Breast epithelium (tissue), 3 donors: ENCODE data around the gene KLC1.
"Not testable (repeated sequence)": the region's sequence is repeated elsewhere in the genome, so short reads cannot be mapped to it uniquely, and the experiment has no call there.

Experiments
- POLR2A ChIP-seq: fragments of 450-650 bp; IDR thresholded peaks from one replicate; pipeline ENCODE4 v1.6.1; 2016; ENCODE audit warnings: antibody characterized with exemption, mild to moderate bottlenecking, moderate library complexity
- TF ChIP-seq, protein P1 (sequence below), 3 donors: fragments of 450-650 bp; IDR thresholded peaks; one replicate each; pipeline ENCODE4 v1.5.1; 2016 to 2017; ENCODE audit warnings: antibody characterized with exemption in 3 of 3, mild to moderate bottlenecking in 3 of 3, moderate library complexity in 3 of 3

DNA sequence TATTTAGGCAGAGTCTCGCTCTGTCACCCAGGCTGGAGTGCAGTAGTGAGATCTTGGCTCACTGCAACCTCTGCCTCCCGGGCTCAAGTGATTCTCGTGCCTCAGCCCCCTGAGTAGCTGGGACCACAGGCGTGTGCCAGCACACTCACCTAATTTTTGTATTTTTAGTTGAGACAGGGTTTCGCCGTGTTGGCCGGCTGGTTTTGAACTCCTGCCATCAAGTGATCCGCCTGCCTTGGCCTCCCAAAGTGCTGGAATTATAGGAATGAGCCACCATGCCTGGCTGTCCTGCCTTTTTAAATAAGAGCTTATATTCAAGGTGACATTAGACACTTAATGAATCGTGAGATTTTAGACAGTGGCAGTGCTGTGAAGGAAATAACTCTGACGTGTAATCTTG lies 24.3 kb downstream of the KLC1 start:
- TF ChIP-seq POLR2A: not testable (repeated sequence)
- TF ChIP-seq, protein P1, sequence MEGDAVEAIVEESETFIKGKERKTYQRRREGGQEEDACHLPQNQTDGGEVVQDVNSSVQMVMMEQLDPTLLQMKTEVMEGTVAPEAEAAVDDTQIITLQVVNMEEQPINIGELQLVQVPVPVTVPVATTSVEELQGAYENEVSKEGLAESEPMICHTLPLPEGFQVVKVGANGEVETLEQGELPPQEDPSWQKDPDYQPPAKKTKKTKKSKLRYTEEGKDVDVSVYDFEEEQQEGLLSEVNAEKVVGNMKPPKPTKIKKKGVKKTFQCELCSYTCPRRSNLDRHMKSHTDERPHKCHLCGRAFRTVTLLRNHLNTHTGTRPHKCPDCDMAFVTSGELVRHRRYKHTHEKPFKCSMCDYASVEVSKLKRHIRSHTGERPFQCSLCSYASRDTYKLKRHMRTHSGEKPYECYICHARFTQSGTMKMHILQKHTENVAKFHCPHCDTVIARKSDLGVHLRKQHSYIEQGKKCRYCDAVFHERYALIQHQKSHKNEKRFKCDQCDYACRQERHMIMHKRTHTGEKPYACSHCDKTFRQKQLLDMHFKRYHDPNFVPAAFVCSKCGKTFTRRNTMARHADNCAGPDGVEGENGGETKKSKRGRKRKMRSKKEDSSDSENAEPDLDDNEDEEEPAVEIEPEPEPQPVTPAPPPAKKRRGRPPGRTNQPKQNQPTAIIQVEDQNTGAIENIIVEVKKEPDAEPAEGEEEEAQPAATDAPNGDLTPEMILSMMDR (IDR thresholded peaks at IDR 0.05): not testable (repeated sequence)
